Esophagus muscularis mucosa (tissue), 3 donors: ENCODE measurements around the gene CSNK1G1.

ENCODE experiments used
- POLR2A ChIP-seq: fragments of 450-650 bp; IDR thresholded peaks from one replicate; pipeline ENCODE4 v1.6.1; 2017; ENCODE audit warnings: antibody characterized with exemption, moderate library complexity, mild to moderate bottlenecking, low read depth
- TF ChIP-seq, protein P1 (sequence below), 3 experiments: fragments of 200-600 bp in 2 of 3; fragments of 450-650 bp in 1 of 3; sonication (generic) in 2 of 3; IDR thresholded peaks; one replicate each; pipeline ENCODE4 v1.5.1; 2017 to 2019; ENCODE audit warnings: antibody characterized with exemption in 3 of 3, mild to moderate bottlenecking in 2 of 3, moderate library complexity in 1 of 3

DNA sequence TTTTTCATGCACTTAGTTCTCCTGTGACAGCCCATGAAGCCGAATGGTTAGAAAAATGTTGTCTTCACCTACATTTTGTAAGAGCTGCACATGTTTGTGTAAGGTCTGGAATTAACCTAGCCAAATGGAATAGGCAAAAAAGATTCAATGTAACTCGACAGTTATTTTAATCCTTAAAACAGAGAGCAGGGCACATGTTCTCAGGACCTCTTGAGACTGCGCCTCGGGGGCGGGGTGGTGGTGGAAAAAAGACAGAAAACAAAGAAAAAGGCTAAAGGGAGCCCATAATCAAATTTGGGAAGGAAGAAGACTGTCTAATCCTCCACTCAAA lies 702 bp upstream of the CSNK1G1 start:
- TF ChIP-seq, protein P1, sequence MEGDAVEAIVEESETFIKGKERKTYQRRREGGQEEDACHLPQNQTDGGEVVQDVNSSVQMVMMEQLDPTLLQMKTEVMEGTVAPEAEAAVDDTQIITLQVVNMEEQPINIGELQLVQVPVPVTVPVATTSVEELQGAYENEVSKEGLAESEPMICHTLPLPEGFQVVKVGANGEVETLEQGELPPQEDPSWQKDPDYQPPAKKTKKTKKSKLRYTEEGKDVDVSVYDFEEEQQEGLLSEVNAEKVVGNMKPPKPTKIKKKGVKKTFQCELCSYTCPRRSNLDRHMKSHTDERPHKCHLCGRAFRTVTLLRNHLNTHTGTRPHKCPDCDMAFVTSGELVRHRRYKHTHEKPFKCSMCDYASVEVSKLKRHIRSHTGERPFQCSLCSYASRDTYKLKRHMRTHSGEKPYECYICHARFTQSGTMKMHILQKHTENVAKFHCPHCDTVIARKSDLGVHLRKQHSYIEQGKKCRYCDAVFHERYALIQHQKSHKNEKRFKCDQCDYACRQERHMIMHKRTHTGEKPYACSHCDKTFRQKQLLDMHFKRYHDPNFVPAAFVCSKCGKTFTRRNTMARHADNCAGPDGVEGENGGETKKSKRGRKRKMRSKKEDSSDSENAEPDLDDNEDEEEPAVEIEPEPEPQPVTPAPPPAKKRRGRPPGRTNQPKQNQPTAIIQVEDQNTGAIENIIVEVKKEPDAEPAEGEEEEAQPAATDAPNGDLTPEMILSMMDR (IDR thresholded peaks at IDR 0.05) = no peak
- TF ChIP-seq POLR2A = no peak
